Activated T-cell treated with anti-CD3 and anti-CD28 coated beads, Interleukin-2, amount 50 U/mL, for 24 hours (primary cell): ENCODE results near the gene CD40.
"Not testable (repeated sequence)": the region's sequence is repeated elsewhere in the genome, so short reads cannot be mapped to it uniquely, and the experiment has no call there.

Experiments used
- DNase-seq: peaks from one replicate; pipeline ENCODE4 v3.0.0-alpha.2; 2020
- H3K27ac Mint-ChIP-seq: 2 replicates; pipeline ENCODE4 v1.8.0; 2020; ENCODE audit warnings: mild to moderate bottlenecking, mixed read lengths
- H3K27me3 Mint-ChIP-seq: 2 replicates; pipeline ENCODE4 v1.8.0; 2020; ENCODE audit warnings: mixed read lengths
- H3K36me3 Mint-ChIP-seq: 2 replicates; pipeline ENCODE4 v1.8.0; 2020; ENCODE audit warnings: low read depth, mixed read lengths
- H3K4me1 Mint-ChIP-seq: 2 replicates; pipeline ENCODE4 v1.8.0; 2020; ENCODE audit warnings: low read depth, mixed read lengths
- H3K4me3 Mint-ChIP-seq: 2 replicates; pipeline ENCODE4 v1.8.0; 2020; ENCODE audit warnings: mild to moderate bottlenecking, moderate library complexity, mixed read lengths
- H3K9me3 Mint-ChIP-seq: 2 replicates; pipeline ENCODE4 v1.8.0; 2020; ENCODE audit warnings: mixed read lengths

The CD40 gene

GRCh38 chr20:46087161-46087560 lies 31.0 kb upstream of the CD40 start:
- Mint-ChIP-seq H3K27me3 (no peaks in the 10 kb centered on the region), H3K4me1 (peaks cover 77% of the 10 kb centered on the region), H3K9me3 (no peaks in the 10 kb centered on the region), H3K27ac (no peak overlapping the region), H3K36me3 (peaks cover 30% of the 10 kb centered on the region), H3K4me3 (peak overlapping the region; percentile 24)
- DNase-seq = no peak

- H3K27me3 Mint-ChIP-seq = no peaks in the 10 kb centered on the region
- peaks cover 62% of the 10 kb centered on the region for H3K4me1 Mint-ChIP-seq
- no peak for DNase-seq
- no peaks in the 10 kb centered on the region for H3K9me3 Mint-ChIP-seq
- H3K36me3 Mint-ChIP-seq = peaks cover 30% of the 10 kb centered on the region
- peak overlapping the region; percentile 96 for H3K27ac Mint-ChIP-seq
- H3K4me3 Mint-ChIP-seq = peak overlapping the region; percentile 94
Measured at GRCh38 chr20:46088409-46089166, 29.5 kb upstream of the CD40 start.

GRCh38 chr20:46089167-46089416 lies 29.0 kb upstream of the CD40 start:
- Mint-ChIP-seq H3K4me1 (peaks cover 57% of the 10 kb centered on the region), H3K4me3 (peak overlapping the region; percentile 94), H3K36me3 (peaks cover 30% of the 10 kb centered on the region), H3K9me3 (no peaks in the 10 kb centered on the region), H3K27ac (peak overlapping the region; percentile 96), H3K27me3 (no peaks in the 10 kb centered on the region)
- no peak for DNase-seq

- Mint-ChIP-seq H3K27me3 (no peaks in the 10 kb centered on the region), H3K27ac (peak within 1 kb of the TSS; percentile 96), H3K4me3 (peak within 1 kb of the TSS; percentile 94), H3K4me1 (peaks cover 51% of the 10 kb centered on the region), H3K9me3 (no peaks in the 10 kb centered on the region), H3K36me3 (peaks cover 28% of the 10 kb centered on the region)
- DNase-seq = peak; percentile 94
Measured at GRCh38 chr20:46089417-46090388, 28.4 kb upstream of the CD40 start, which contains the start of gene NCOA5. Gene NCOA5 (minus strand): TSS chr20:46089962. CDS start chr20:46079424, 10,538 bp downstream.

DNA sequence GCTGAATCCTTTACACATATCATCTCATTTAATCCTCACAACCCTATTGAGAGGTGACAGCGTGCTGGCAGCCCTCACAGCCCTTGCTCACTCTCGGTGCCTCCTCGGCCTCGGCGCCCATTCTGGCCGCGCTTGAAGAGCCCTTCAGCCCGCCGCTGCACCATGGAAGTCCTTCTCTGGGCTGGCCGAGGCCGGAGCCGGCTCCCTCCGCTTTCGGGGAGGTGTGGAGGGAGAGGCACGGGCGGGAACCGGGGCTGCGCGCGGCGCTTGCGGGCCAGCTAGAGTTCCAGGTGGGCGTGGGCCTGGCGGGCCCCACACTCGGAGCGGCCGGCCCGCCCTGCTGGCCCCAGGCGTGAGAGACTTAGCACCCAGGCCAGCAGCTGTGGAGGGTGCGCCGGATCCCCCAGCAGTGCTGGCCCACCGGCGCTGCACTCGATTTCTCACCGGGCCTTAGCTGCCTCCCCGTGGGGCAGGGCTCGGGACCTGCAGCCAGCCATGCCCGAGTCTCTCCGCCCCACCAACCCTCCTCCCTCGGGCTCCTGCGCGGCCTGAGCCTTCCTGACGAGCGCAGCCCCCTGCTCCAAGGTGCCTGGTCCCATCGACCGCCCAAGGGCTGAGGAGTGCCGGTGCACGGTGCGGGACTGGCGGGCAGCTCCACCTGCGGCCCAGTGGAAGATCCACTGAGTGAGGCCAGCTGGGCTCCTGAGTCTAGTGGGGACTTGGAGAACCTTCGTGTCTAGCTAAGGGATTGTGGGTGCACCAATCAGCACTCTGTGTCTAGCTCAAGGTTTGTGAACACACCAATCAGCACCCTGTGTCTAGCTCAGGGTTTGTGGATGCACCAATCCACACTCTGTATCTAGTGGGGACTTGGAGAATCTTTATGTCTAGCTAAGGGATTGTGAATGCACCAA lies 26.2 kb upstream of the CD40 start:
- Mint-ChIP-seq H3K4me1 (peaks cover 30% of the 10 kb centered on the region), H3K36me3 (peaks cover 23% of the 10 kb centered on the region)
- H3K9me3 Mint-ChIP-seq, H3K27ac Mint-ChIP-seq, DNase-seq, H3K27me3 Mint-ChIP-seq, H3K4me3 Mint-ChIP-seq: not testable (repeated sequence)

GRCh38 chr20:46093531-46093930 lies 24.6 kb upstream of the CD40 start:
- Mint-ChIP-seq H3K4me3 (no peak overlapping the region), H3K4me1 (peaks cover 13% of the 10 kb centered on the region), H3K36me3 (peaks cover 11% of the 10 kb centered on the region), H3K9me3 (no peaks in the 10 kb centered on the region), H3K27me3 (peaks cover 6% of the 10 kb centered on the region), H3K27ac (no peak overlapping the region)
- no peak for DNase-seq

GRCh38 chr20:46099491-46100287 lies 18.4 kb upstream of the CD40 start:
- Mint-ChIP-seq H3K27ac (no peak overlapping the region), H3K9me3 (no peaks in the 10 kb centered on the region), H3K4me1 (no peaks in the 10 kb centered on the region), H3K4me3 (no peak overlapping the region), H3K27me3 (peaks cover 56% of the 10 kb centered on the region), H3K36me3 (no peaks in the 10 kb centered on the region)
- no peak for DNase-seq

GRCh38 chr20:46100444-46100843 lies 17.7 kb upstream of the CD40 start:
- H3K9me3 Mint-ChIP-seq, H3K4me3 Mint-ChIP-seq, H3K36me3 Mint-ChIP-seq, H3K4me1 Mint-ChIP-seq, DNase-seq, H3K27ac Mint-ChIP-seq: not testable (repeated sequence)
- H3K27me3 Mint-ChIP-seq = peaks cover 64% of the 10 kb centered on the region

GRCh38 chr20:46100988-46101387 lies 17.1 kb upstream of the CD40 start:
- peaks cover 67% of the 10 kb centered on the region for H3K27me3 Mint-ChIP-seq
- H3K4me1 Mint-ChIP-seq = no peaks in the 10 kb centered on the region
- H3K36me3 Mint-ChIP-seq = no peaks in the 10 kb centered on the region
- H3K27ac Mint-ChIP-seq = no peak overlapping the region
- no peak overlapping the region for H3K4me3 Mint-ChIP-seq
- no peak for DNase-seq
- H3K9me3 Mint-ChIP-seq = no peaks in the 10 kb centered on the region

DNA sequence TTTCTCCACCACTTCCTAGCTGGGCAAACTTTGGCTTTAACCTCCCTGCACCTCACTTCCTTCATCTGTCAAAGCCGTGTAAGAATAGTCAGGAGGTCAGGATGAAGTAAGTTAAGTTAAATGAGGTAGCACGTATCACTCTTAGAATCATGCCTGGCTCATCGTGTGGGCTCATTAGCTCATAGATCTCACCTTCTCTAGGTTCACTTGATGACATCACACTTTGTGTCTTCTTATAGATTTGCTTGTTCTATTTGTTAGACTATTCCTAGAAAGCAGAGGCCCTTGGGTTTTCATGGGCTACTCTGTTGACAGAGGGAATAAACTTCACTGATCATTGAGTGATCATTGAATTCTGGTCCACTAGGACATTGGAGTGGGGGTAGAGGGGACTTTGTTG lies 16.2 kb upstream of the CD40 start:
- Mint-ChIP-seq H3K27me3 (peaks cover 73% of the 10 kb centered on the region), H3K27ac (no peak overlapping the region), H3K36me3 (no peaks in the 10 kb centered on the region), H3K4me3 (no peak overlapping the region), H3K9me3 (no peaks in the 10 kb centered on the region), H3K4me1 (no peaks in the 10 kb centered on the region)
- no peak for DNase-seq

DNA sequence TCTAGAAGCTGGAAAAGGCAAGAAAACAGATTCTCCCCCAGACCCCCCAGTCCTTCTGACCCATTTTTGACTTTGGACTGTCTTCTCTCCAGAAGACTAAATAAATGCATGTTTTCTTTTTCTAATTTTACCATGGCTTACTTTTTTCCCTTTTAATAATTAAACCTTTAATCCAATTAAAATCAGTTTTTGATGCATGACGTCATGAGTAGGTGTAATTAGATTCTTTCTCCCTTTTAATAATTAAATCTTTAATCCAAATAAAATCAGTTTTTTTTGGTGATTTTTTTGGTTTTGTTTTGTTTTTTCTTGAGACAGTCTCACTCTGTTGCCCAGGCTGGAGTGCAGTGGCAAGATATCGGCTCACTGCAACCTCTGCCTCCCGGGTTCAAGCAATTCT lies 15.2 kb upstream of the CD40 start:
- Mint-ChIP-seq H3K27me3 (peaks cover 82% of the 10 kb centered on the region), H3K4me3 (no peak overlapping the region), H3K36me3 (no peaks in the 10 kb centered on the region), H3K4me1 (no peaks in the 10 kb centered on the region), H3K9me3 (no peaks in the 10 kb centered on the region), H3K27ac (no peak overlapping the region)
- no peak for DNase-seq

GRCh38 chr20:46104262-46104661 lies 13.9 kb upstream of the CD40 start:
- Mint-ChIP-seq H3K36me3 (no peaks in the 10 kb centered on the region), H3K4me1 (no peaks in the 10 kb centered on the region), H3K27ac (no peak overlapping the region), H3K27me3 (peaks cover 81% of the 10 kb centered on the region), H3K4me3 (no peak overlapping the region), H3K9me3 (no peaks in the 10 kb centered on the region)
- DNase-seq = no peak

DNA sequence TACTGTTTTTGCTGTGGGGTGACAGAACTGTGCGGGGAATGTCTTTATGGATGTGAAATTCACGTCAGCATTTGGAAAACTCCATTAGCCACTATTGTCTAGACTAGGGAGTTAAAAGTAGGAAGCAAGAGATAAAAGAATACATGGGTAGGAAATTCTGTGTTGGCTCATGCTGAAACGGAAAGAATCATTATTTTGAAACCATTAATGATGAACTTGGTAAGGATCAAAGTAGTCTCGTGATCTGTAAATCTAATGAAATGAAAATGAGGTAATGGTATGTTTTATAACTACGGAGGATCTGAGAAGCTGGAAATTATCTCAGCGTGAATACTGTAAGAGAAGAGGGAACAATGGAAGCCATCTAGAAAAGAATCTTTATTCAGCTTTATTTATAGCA lies 11.1 kb upstream of the CD40 start:
- Mint-ChIP-seq H3K36me3 (no peaks in the 10 kb centered on the region), H3K27ac (no peak overlapping the region), H3K4me3 (no peak overlapping the region), H3K9me3 (no peaks in the 10 kb centered on the region), H3K4me1 (peaks cover 9% of the 10 kb centered on the region), H3K27me3 (peaks cover 72% of the 10 kb centered on the region)
- no peak for DNase-seq

GRCh38 chr20:46108435-46108841 lies 9.7 kb upstream of the CD40 start:
- Mint-ChIP-seq H3K36me3 (no peaks in the 10 kb centered on the region), H3K9me3 (no peaks in the 10 kb centered on the region), H3K27me3 (peaks cover 66% of the 10 kb centered on the region), H3K27ac (no peak overlapping the region), H3K4me3 (no peak overlapping the region), H3K4me1 (peaks cover 9% of the 10 kb centered on the region)
- no peak for DNase-seq
